Astrocyte of the cerebellum (primary cell): Measurements from ENCODE around the gene EXO1.

ENCODE experiments used
- DNase-seq: peaks from one replicate; pipeline ENCODE4 v3.0.0-alpha.2; 2011; ENCODE audit warnings: low read depth
- H3K4me3 ChIP-seq: 2 replicates; pipeline ENCODE4 v1.5.1; 2011; ENCODE audit warnings: mild to moderate bottlenecking, low read depth, low read length, moderate library complexity
- in situ Hi-C: cut with HindIII; loops from 2 replicates; pipeline ENCODE4 v1.10.0; 2017; ENCODE audit warnings: low sequenced_read_pairs
- TF ChIP-seq, protein P1 (sequence below): IDR thresholded peaks from 2 replicates; pipeline ENCODE4 v1.5.1; 2012; ENCODE audit warnings: low read length, low read depth, moderate library complexity, mild to moderate bottlenecking; ENCODE audit errors: missing control alignments

The EXO1 gene

GRCh38 chr1:241834733-241835377 lies 13.1 kb upstream of the EXO1 start:
- DNase-seq = peak; percentile 51
- TF ChIP-seq, protein P1, sequence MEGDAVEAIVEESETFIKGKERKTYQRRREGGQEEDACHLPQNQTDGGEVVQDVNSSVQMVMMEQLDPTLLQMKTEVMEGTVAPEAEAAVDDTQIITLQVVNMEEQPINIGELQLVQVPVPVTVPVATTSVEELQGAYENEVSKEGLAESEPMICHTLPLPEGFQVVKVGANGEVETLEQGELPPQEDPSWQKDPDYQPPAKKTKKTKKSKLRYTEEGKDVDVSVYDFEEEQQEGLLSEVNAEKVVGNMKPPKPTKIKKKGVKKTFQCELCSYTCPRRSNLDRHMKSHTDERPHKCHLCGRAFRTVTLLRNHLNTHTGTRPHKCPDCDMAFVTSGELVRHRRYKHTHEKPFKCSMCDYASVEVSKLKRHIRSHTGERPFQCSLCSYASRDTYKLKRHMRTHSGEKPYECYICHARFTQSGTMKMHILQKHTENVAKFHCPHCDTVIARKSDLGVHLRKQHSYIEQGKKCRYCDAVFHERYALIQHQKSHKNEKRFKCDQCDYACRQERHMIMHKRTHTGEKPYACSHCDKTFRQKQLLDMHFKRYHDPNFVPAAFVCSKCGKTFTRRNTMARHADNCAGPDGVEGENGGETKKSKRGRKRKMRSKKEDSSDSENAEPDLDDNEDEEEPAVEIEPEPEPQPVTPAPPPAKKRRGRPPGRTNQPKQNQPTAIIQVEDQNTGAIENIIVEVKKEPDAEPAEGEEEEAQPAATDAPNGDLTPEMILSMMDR = peak; percentile 77
- H3K4me3 ChIP-seq = no peak overlapping the region
- in situ Hi-C loops = loop anchor here (25.0 kb wide), 1 partner anchor 298 kb away; the partner anchor contains the start of gene KMO

GRCh38 chr1:241836941-241837340 lies 11.1 kb upstream of the EXO1 start:
- no peak for DNase-seq
- in situ Hi-C loops = loop anchor here (25.0 kb wide), 1 partner anchor 300 kb away; the partner anchor contains the start of gene KMO
- no peak overlapping the region for H3K4me3 ChIP-seq
- TF ChIP-seq, protein P1 = no peak

DNA sequence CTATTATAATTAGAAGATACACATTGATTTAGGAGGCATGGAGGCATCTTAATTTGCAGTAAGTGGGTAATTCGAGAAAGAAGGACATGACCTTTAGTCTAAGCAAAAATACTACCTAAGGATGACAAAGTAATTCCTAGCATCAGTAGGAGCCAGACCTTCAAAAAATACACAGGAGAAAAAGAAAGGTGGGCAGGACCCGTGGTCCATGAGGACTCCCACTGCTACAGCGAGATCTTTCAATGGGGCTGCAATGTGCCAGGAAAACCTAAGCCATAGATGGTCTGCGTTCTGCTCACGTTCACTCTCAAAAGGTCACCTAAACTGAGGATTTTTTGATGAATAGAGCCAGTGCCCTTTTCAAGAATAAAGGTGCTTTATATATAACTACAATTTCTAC lies 10.6 kb upstream of the EXO1 start:
- DNase-seq = no peak
- TF ChIP-seq, protein P1 = no peak
- in situ Hi-C loops = loop anchor here (25.0 kb wide), 1 partner anchor 300 kb away; the partner anchor contains the start of gene KMO
- H3K4me3 ChIP-seq = no peak overlapping the region

- in situ Hi-C loops = loop anchor here (25.0 kb wide), 1 partner anchor 301 kb away; the partner anchor contains the start of gene KMO
- DNase-seq = peak; percentile 58
- TF ChIP-seq, protein P1 = no peak
- no peak overlapping the region for H3K4me3 ChIP-seq
Measured at GRCh38 chr1:241837901-241838300, 10.1 kb upstream of the EXO1 start.

DNA sequence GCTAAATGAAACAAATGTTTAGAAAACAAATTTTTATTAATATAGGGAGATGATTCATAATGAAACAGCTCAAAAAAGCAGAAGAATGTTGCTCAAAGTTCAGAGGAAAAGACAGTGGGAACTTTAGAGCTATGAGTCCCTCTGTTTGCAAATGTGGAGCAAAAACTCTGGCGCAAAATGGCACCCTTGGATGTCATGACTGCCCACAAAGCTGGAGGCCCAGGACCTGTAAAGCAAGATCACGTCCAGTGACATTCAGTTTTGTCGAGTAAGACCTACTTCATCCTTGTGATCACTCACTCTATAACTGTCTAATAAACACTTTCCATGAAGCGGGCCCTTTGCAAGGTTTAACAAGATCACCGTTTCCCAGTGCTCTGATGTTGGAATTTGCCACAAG lies 9.1 kb upstream of the EXO1 start:
- DNase-seq = no peak
- in situ Hi-C loops = loop anchor here (25.0 kb wide), 1 partner anchor 302 kb away; the partner anchor contains the start of gene KMO
- no peak overlapping the region for H3K4me3 ChIP-seq
- TF ChIP-seq, protein P1 = no peak

- TF ChIP-seq, protein P1 = no peak
- in situ Hi-C loops = loop anchor here (25.0 kb wide), 1 partner anchor 302 kb away; the partner anchor contains the start of gene KMO
Measured at GRCh38 chr1:241839369-241839979, 8.5 kb upstream of the EXO1 start.

More at GRCh38 chr1:241839369-241839979, 8.5 kb upstream of the EXO1 start:
- DNase-seq = no peak
- no peak overlapping the region for H3K4me3 ChIP-seq
